KMS-11 (cell line): ENCODE data around the gene CHAF1B.
"Not testable (repeated sequence)": the region's sequence is repeated elsewhere in the genome, so short reads cannot be mapped to it uniquely, and the experiment has no call there.

ENCODE experiments used
- H2AFZ ChIP-seq: fragments of 200-600 bp; sonication (generic); 2 replicates; pipeline ENCODE4 v1.6.1; 2016; ENCODE audit warnings: antibody characterized with exemption, mixed run types, low read depth
- H3K27ac ChIP-seq: fragments of 200-600 bp; sonication (generic); 2 replicates; pipeline ENCODE4 v1.6.1; 2016; ENCODE audit warnings: mild to moderate bottlenecking, mixed run types
- H3K27me3 ChIP-seq: fragments of 200-600 bp; sonication (generic); 2 replicates; pipeline ENCODE4 v1.6.1; 2017; ENCODE audit warnings: mild to moderate bottlenecking, low read depth, mixed run types, moderate library complexity; ENCODE audit not compliant: insufficient read depth
- H3K36me3 ChIP-seq: fragments of 200-600 bp; sonication (generic); 2 replicates; pipeline ENCODE4 v1.6.1; 2017; ENCODE audit warnings: mild to moderate bottlenecking, mixed run types; ENCODE audit not compliant: insufficient read depth
- H3K4me1 ChIP-seq: fragments of 200-600 bp; sonication (generic); 2 replicates; pipeline ENCODE4 v1.6.1; 2016; ENCODE audit warnings: mild to moderate bottlenecking, low read depth, mixed run types; ENCODE audit not compliant: poor library complexity, severe bottlenecking
- H3K4me2 ChIP-seq: fragments of 200-600 bp; sonication (generic); 2 replicates; pipeline ENCODE4 v1.7.0; 2016; ENCODE audit warnings: mild to moderate bottlenecking, mixed run types
- H3K4me3 ChIP-seq: fragments of 200-600 bp; sonication (generic); IDR thresholded peaks from 2 replicates; pipeline ENCODE4 v1.6.1; 2017; ENCODE audit warnings: low read depth, low read length, mixed read lengths; ENCODE audit not compliant: insufficient read depth
- H3K79me2 ChIP-seq: fragments of 200-600 bp; sonication (generic); 2 replicates; pipeline ENCODE4 v1.6.1; 2016; ENCODE audit warnings: low read depth, mixed run types; ENCODE audit not compliant: insufficient read depth
- H3K9ac ChIP-seq: fragments of 200-600 bp; sonication (generic); 2 replicates; pipeline ENCODE4 v1.6.1; 2016; ENCODE audit warnings: mild to moderate bottlenecking, mixed run types
- H4K20me1 ChIP-seq: fragments of 200-600 bp; sonication (generic); 2 replicates; pipeline ENCODE4 v1.6.1; 2016; ENCODE audit warnings: mild to moderate bottlenecking, mixed run types; ENCODE audit not compliant: insufficient read depth
- TF ChIP-seq, protein P1 (sequence below): fragments of 200-600 bp; sonication (generic); conservative IDR thresholded peaks from 2 replicates; pipeline ENCODE4 v1.6.1; 2017; ENCODE audit warnings: low read depth, mild to moderate bottlenecking, antibody characterized with exemption, low read length, moderate library complexity, mixed read lengths

The CHAF1B gene

DNA sequence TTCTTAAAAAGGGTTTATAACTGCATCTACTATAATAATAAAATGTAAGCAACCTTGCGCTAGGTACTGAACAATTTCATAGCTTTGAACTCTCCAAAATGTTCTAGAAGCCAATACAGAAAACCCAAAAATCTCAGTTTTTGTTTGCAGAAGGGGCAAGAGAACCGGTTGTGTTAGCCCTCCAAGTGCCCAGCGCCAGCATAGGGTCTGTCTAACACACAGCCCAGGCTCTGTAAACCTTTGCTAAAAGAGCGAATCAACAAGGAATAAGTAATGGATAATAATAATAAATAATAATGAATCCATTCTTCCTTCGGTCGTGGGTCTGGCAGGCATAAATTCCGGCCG, 333 bp upstream of the CHAF1B start:
- H3K27me3 ChIP-seq = no peaks in the 10 kb centered on the region
- no peaks in the 10 kb centered on the region for H3K36me3 ChIP-seq
- H3K4me1 ChIP-seq = peaks cover 9% of the 10 kb centered on the region
- H4K20me1 ChIP-seq = no peaks in the 10 kb centered on the region
- no peak overlapping the region for H3K4me2 ChIP-seq
- no peak overlapping the region for H3K27ac ChIP-seq
- H3K79me2 ChIP-seq = no peaks in the 10 kb centered on the region
- no peak overlapping the region for H3K9ac ChIP-seq
- no peak overlapping the region for H3K4me3 ChIP-seq
- TF ChIP-seq, protein P1, sequence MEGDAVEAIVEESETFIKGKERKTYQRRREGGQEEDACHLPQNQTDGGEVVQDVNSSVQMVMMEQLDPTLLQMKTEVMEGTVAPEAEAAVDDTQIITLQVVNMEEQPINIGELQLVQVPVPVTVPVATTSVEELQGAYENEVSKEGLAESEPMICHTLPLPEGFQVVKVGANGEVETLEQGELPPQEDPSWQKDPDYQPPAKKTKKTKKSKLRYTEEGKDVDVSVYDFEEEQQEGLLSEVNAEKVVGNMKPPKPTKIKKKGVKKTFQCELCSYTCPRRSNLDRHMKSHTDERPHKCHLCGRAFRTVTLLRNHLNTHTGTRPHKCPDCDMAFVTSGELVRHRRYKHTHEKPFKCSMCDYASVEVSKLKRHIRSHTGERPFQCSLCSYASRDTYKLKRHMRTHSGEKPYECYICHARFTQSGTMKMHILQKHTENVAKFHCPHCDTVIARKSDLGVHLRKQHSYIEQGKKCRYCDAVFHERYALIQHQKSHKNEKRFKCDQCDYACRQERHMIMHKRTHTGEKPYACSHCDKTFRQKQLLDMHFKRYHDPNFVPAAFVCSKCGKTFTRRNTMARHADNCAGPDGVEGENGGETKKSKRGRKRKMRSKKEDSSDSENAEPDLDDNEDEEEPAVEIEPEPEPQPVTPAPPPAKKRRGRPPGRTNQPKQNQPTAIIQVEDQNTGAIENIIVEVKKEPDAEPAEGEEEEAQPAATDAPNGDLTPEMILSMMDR = no peak
- H2AFZ ChIP-seq = peak overlapping the region; percentile 62; the same call in 1 of the 2 replicates

DNA sequence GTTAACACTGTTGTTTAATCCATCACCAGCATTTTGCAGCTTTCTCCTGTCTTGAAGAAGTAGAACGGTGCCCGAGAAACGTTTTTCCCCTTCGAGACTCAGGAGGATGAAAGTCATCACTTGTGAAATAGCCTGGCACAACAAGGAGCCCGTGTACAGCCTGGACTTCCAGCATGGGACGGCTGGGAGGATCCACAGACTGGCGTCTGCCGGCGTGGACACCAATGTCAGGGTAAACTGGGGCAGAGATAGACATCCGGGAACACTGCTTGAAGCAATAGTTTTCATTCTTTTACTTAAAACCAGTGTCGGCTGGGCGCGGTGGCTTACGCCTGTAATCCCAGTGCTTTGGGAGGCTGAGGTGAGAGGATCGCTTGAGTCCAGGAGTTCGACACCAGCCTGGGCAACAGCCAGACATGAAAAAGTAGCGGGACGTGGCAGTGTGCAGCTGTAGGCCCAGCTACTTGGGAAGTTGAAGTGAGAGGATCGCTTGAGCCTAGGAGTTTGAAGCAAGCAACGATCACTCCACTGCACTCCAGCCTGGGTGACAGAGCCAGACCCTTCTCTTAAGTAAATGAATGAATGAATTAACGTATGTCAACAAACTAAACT, 945 bp downstream of the CHAF1B start:
- no peak overlapping the region for H3K27ac ChIP-seq
- H3K9ac ChIP-seq = peak overlapping the region; percentile 70; the same call in 1 of the 2 replicates
- H3K4me1 ChIP-seq = peaks cover 9% of the 10 kb centered on the region
- H3K27me3 ChIP-seq = no peaks in the 10 kb centered on the region
- no peaks in the 10 kb centered on the region for H4K20me1 ChIP-seq
- no peak overlapping the region for H3K4me3 ChIP-seq
- H3K79me2 ChIP-seq = no peaks in the 10 kb centered on the region
- 0 out of 2 replicates have a peak overlapping the region, but pooled peaks have one; percentile 62 for H2AFZ ChIP-seq
- TF ChIP-seq, protein P1 = no peak
- H3K4me2 ChIP-seq = peak overlapping the region; percentile 47; the same call in 1 of the 2 replicates
- no peaks in the 10 kb centered on the region for H3K36me3 ChIP-seq

DNA sequence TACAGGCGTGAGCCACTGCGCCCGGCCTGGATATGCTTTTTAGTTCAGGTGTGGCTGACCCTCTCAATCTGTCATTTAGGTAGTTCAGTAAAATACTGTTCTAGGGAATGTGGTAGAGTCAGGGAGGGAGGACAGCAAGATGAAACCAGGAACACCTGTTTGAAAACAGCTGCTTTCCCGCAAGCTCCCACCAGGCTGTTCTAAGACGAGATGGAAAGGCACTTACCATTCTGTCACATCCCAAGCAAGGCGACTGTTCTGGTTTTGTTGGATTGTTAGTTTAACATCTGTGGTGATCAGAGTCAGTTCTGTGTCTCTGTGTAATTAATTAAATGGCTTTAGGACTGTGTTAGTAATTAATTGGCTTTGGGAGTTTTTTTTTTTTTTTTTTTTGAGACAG, 2.9 kb downstream of the CHAF1B start:
- Histone ChIP-seq H3K4me1 (peaks cover under 1% of the 10 kb centered on the region), H3K36me3 (no peaks in the 10 kb centered on the region), H4K20me1 (no peaks in the 10 kb centered on the region), H2AFZ (no peak overlapping the region), H3K79me2 (no peaks in the 10 kb centered on the region), H3K9ac (no peak overlapping the region), H3K27me3 (no peaks in the 10 kb centered on the region), H3K27ac (no peak overlapping the region), H3K4me2 (no peak overlapping the region), H3K4me3 (no peak overlapping the region)
- TF ChIP-seq, protein P1 = no peak

DNA sequence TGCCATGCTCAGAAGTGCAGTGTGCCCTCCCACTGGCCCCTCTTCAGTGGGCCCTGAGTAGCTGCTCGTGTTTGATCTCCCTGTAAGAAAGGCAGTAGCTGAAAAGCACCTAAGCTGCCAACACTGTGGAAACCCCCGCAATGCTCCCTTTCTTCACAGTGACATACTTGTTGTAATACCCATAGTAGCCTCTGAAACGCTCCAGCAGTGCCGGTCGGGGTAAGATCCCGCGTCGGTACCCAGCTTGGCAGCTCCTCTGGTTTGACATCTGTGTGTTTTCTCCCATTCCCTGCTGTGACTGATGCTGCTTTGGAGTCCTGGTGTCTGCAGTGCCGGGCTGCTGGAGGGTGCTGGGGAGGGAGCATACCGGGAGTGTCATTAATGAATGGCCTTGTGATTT, 3.6 kb downstream of the CHAF1B start:
- Histone ChIP-seq H3K27ac (no peak overlapping the region), H3K4me2 (no peak overlapping the region), H3K36me3 (no peaks in the 10 kb centered on the region), H4K20me1 (no peaks in the 10 kb centered on the region), H3K79me2 (no peaks in the 10 kb centered on the region), H3K27me3 (no peaks in the 10 kb centered on the region), H3K9ac (no peak overlapping the region), H3K4me1 (no peaks in the 10 kb centered on the region), H2AFZ (no peak overlapping the region), H3K4me3 (no peak overlapping the region)
- TF ChIP-seq, protein P1 = no peak

DNA sequence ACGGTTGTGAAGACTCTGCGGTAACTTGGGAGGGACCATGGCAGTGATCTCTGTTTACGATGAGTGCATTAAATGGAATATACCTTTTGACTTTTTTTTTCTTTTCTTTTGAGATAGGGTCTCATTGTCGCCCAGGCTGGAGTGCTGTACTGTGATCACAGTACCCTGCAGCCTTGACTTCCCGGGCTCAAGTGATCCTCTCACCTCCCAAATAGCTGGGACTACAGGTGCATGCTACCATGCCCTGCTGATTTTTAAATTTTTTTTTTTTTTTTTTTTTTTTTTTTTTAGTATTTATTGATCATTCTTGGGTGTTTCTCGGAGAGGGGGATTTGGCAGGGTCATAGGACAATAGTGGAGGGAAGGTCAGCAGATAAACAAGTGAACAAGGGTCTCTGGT, 6.5 kb downstream of the CHAF1B start:
- H2AFZ ChIP-seq, H3K4me3 ChIP-seq, H3K4me1 ChIP-seq, H3K4me2 ChIP-seq, H3K27ac ChIP-seq, H3K36me3 ChIP-seq, H4K20me1 ChIP-seq, H3K9ac ChIP-seq, H3K27me3 ChIP-seq, H3K79me2 ChIP-seq: not testable (repeated sequence)
